HG02943 (cell line): ENCODE results near the gene ITSN2.
"Not testable (repeated sequence)": the region's sequence is repeated elsewhere in the genome, so short reads cannot be mapped to it uniquely, and the experiment has no call there.

Experiments
- ATAC-seq: cut with Tn5 transposase; IDR thresholded peaks from one replicate; pipeline ENCODE4 v1.9.1; 2021; ENCODE audit warnings: mild to moderate bottlenecking, low read depth, moderate library complexity; ENCODE audit not compliant: unreplicated experiment

The ITSN2 gene

GRCh38 chr2:24225499-24226242, 134.7 kb downstream of the ITSN2 start:
- no peak for ATAC-seq

- no peak for ATAC-seq
These were observed 137.4 kb downstream of the ITSN2 start for GRCh38 chr2:24222946-24223345.

GRCh38 chr2:24221343-24222050, 138.8 kb downstream of the ITSN2 start:
- no peak for ATAC-seq

GRCh38 chr2:24220554-24221291, 139.6 kb downstream of the ITSN2 start:
- ATAC-seq: no peak

GRCh38 chr2:24214880-24215279, 145.5 kb downstream of the ITSN2 start:
- ATAC-seq: peak; percentile 64

GRCh38 chr2:24211408-24211807, 148.9 kb downstream of the ITSN2 start:
- no peak for ATAC-seq

- ATAC-seq: no peak
These were observed 149.6 kb downstream of the ITSN2 start for GRCh38 chr2:24210723-24211122.

- no peak for ATAC-seq
These were observed 150.3 kb downstream of the ITSN2 start for GRCh38 chr2:24210106-24210455.

- ATAC-seq: no peak
These were observed 150.8 kb downstream of the ITSN2 start for GRCh38 chr2:24209389-24210105.

GRCh38 chr2:24208490-24208889, 151.8 kb downstream of the ITSN2 start:
- ATAC-seq: no peak

GRCh38 chr2:24207359-24207758, 153.0 kb downstream of the ITSN2 start:
- ATAC-seq: no peak

GRCh38 chr2:24206714-24207113, 153.6 kb downstream of the ITSN2 start:
- no peak for ATAC-seq

GRCh38 chr2:24206242-24206641, 154.1 kb downstream of the ITSN2 start:
- ATAC-seq: no peak

GRCh38 chr2:24205131-24205530, 155.2 kb downstream of the ITSN2 start:
- ATAC-seq: no peak

- no peak for ATAC-seq
These were observed 155.8 kb downstream of the ITSN2 start for GRCh38 chr2:24204505-24204904.

GRCh38 chr2:24203787-24204150, 156.6 kb downstream of the ITSN2 start:
- no peak for ATAC-seq

- ATAC-seq: no peak
These were observed 157.1 kb downstream of the ITSN2 start for GRCh38 chr2:24203029-24203786.

- no peak for ATAC-seq
These were observed 159.5 kb downstream of the ITSN2 start for GRCh38 chr2:24200799-24201198.

- ATAC-seq: no peak
These were observed 160.3 kb downstream of the ITSN2 start for GRCh38 chr2:24199968-24200590.

GRCh38 chr2:24197213-24197612, 163.1 kb downstream of the ITSN2 start:
- not testable (repeated sequence) for ATAC-seq
